Limb (tissue), 2 donors: ENCODE data around the gene DPYSL4.

Experiments
- DNase-seq, 2 donors: peaks; one replicate each; pipeline ENCODE4 v3.0.0-alpha.2; 2016; ENCODE audit errors: extremely low spot score in 2 of 2

The DPYSL4 gene

DNA sequence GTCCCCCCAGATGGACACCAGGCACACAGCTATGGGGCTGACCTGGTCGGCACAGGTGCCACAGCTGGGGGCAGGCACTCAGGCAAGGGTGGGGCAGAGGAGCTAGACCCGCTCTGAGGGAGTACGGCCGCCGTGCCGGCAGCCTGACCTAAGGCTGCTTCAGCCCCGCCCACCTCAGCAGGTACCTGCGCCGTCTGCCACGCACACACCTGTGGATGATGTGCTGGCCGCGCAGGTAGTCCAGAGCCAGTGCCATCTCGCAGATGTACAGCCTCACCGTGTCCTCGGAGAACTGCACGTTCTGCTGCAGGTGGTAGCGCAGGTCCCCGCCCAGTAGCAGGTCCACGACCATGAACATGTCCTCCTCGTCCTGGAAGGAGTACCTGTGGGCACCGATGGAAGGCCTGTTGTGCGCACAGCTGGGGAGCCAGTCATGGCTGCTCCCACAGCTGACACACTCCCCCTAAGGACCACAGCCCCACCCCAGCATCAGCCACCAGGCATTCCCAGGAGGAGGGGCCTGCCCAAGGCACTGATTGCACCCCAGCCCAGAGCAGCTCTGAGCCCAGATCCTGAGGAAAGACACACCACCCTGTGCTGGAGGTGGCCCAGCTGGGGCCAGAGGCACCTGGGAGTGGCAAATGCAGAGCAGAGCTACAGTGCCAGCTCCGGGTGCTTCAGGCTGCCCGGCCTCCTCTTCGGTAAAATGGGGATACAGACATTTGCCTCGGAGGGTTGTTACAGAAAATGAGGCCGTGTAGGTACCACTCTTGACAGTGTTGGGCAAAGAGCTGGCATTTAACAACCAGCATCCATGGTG lies 40.0 kb downstream of the DPYSL4 start:
- no peak for DNase-seq

DNA sequence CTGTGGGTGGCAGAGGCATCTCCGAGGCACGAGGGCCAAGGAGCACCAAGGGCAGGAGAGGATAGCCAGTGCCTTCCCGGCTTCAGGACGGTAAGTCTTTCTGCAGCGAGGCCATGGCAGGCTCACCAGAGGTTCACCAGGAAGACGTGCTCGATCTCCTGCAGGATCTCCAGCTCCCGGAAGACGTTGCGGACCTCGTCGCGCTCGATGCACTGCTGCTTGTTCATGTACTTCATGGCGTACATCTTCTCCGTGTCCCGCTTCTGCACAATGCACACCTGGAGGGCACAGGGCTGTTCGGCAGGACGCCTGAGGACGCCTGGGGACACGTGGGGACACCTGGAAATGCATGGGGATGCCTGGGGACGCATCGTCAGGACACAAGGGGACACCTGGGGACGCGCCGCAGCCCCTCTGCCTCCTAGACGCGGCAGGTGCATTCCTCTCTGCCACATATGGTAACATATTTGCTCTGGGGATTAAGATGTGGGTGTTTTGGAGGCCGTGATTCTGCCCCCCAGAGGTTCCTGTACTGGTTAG lies 41.2 kb downstream of the DPYSL4 start:
- no peak for DNase-seq

- no peak for DNase-seq
These were observed 41.9 kb downstream of the DPYSL4 start for GRCh38 chr10:132228616-132229015.

GRCh38 chr10:132229096-132229495 lies 42.3 kb downstream of the DPYSL4 start:
- no peak for DNase-seq

DNA sequence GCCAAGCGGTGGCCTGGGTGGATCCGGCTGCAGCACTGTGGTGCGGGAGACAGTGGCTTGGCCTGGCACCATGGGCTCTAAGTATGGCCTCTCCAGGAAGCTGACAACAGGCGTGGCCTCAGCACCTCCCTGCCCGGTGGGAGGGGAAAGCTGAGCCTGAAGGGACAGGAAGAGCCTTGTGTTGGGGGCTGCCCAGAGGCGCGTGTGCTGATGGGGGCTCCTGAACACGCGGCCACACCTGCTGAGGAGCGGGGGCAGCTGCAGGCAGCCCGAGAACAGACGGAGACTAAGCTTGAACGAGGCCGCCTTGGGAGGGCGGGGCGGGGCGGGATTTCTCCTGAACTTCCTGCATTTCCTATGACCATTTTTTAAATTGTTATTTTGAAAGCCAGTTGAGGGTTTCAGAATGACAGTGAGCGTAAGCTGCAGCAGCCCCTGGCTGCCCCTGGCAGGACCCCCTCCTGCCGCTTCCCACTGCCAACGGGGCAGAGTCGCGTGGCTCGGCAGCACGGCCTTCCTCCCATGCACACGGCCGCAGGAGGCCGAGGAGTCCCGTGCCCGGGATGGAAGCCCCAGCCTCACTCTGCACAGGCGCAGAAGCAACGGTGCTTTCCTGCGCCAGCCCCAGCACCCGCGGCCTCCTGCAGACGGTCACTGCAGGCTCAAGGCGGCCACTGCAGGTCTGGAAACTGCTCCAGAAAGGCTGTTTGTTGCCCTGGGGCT lies 43.2 kb downstream of the DPYSL4 start:
- no peak for DNase-seq

- no peak for DNase-seq
These were observed 43.9 kb downstream of the DPYSL4 start for GRCh38 chr10:132230557-132231210.

DNA sequence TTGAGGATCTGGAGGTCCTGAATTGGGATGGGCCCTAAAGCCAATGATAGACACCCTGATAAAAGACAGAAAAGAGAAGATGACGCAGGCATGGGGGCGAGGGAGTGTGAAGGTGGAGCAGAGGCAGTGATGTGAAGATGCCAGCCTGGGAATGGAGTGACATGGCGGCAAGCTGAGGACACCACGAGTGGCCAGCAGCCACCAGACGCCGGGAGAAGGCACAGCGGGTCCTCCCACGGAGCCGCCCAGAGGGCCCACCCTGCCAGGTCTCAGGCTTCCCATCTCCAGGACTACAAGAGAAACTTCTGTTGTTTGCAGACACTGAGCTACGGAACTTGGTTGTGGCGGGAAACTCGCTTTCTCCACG lies 44.9 kb downstream of the DPYSL4 start:
- DNase-seq, result no peak

GRCh38 chr10:132232023-132232951 lies 45.5 kb downstream of the DPYSL4 start:
- no peak for DNase-seq

- no peak for DNase-seq
These were observed 46.2 kb downstream of the DPYSL4 start for GRCh38 chr10:132232981-132233380.

DNA sequence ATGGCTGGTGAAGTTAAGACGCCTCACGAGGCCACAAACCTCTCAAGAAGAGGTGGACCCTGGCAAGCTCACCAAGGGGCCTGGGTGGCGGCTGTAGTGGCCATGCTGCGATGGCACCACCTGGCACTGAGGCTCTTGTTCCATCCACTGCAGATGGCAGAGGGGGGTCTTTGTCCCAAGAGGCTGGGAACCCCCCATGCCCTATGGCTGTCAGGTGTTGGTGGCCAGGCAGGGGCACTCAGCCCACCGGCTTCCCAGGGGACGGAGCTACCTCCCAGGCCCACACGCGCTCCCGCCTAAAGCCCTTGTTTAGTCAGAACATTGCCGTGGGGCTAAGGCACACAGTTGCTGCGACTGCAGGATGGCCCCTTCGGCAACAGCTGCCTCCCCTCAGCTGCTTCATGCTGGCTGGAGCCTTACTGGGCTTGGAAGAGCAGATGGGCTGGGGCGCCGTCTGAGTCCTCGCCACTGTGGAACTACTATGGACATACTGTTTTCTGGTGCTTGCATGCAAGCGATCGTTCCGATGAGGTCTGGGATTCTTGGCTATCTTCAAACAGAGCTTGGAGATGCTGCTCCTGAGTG lies 46.8 kb downstream of the DPYSL4 start:
- peak in 1 of 2 donors; percentile 31 for DNase-seq

- DNase-seq, result no peak
These were observed 48.1 kb downstream of the DPYSL4 start for GRCh38 chr10:132234860-132235259.

DNA sequence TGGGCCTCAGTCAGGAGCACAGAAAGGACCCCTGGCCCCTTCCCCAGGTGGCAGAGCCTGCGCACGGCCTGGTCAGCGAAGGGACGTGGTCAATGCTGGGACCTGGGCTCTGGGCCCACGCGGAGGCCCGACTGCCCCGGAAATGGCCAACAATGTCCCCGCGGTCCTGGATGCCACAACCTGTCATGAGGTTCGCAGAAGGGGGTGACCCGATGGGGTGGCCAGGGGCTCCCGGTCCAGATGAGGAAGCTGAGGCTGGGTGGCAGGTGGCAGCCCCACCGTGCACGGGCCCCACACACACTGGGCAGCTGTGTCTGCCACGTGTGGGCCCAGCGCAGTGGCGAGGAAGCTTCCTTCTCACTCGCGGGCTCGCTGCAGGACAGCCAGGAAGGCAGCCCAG lies 49.4 kb downstream of the DPYSL4 start:
- DNase-seq, result no peak

GRCh38 chr10:132236881-132237280 lies 50.1 kb downstream of the DPYSL4 start:
- no peak for DNase-seq

DNA sequence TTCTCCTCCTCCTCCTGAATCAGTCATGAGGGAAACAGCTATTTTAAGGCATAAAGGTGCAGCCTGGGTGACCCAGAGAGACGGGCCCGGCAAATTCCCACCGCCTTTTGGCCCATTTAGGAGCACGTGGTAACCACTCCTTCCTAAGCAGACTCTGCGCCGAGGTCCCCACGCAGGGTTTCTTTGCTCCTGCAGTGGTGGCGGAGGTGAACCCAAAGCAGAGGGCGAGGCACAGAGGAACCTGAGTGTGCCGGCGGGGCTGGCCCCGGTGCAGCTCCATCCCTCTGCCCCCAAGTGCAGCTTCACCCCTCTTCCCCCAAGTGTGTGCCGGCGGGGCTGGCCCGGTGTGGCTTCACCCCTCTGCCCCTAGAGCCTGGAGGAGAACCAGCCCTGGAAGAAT lies 50.6 kb downstream of the DPYSL4 start:
- no peak for DNase-seq

DNA sequence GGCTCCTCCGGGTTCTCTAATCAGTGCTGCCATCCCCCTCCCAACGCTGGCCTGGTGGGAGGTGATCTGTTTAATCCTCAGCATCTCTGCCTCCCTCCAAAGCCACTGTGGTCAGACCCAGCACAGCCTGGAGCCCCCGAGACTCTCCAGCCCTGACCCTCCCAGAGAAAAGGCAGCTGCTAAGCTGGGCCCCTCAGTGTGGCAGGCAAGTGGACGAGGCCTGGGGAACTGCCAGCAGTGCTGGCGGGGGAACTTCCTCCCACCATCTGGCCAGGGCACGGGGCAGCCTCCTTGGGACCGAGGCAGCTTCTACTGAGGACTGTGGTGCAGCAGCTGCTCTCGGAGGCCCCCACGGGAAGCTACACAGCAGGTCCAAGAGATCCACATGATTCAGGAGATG lies 51.1 kb downstream of the DPYSL4 start:
- peak in 1 of 2 donors; percentile 18 for DNase-seq

DNA sequence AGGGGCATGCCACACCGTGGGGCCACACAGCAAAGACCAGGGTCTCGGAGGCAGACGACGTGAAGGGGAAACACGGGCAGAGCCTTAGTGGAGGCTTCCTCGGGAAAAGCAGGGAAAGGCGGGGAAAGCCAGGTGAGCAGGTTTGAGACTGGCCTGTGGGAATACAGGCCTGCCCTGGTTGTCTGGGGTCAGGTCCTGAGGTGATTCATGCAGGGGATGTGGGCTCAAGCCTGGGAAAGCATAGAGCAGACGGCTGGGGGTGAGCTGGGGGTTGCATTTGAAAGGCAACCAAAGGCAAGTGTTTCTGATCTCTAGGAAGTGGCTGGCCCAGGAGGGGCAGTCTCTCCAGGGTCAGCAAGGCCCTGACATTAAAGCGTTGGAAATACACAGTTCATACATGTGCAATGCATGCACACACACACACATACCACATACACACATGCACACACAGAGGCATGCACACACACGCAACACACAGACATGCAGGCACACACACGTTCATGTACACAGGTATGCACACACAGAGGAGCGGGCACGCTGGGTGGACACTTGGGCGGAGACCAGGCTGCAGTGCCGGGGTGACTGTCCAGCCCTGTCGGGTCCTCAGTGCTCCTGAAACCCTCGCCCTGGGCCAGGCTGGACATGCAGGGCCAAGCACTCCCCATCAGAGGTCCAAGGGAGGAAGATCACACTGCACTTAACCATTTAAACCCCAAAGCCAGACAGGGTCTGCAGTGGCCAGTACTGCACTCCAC lies 51.8 kb downstream of the DPYSL4 start:
- DNase-seq, result no peak

DNA sequence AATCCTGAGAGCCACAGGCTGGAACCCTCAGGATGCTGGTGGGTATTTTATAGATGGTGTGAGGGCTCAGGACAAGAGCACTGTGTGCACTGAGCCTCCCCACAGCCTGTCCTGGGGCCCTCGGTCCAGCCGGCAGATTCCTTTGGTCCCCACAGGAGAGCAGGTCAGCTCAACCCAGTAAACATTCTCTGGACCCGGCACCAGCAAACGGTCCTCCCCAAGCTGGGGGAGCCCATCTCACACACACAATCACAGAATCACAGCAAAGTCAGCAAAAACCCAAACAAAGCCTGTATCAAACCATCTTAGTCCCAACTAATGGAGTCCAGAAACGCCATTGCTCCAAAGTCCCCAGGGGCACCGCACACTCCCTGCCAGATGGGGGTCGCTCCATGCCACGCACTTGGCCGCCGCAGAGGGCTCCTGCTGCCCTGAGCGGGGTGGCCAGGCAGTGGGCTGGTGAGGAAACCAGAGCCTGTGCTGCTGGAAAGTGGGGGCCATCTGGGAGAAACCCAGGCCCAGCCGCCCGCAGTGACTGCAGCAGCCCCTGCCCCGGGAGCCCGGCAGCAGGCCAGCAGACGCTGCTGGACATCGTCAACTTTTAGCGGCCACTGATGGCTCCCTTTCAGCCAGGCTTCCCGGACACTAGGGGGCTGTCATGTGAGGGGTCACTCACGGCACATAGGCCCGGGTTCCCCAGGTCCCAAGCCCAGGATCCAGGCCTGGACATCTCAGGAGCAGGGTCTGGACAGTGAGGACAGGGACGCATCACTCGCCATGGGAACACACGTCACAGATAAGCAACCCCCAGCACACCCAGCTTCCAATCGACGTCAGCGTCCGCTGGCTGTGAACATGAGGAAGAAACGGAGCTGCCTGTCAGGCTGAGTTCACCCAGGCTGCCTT lies 52.6 kb downstream of the DPYSL4 start:
- no peak for DNase-seq

- no peak for DNase-seq
These were observed 53.4 kb downstream of the DPYSL4 start for GRCh38 chr10:132240156-132240555.

DNA sequence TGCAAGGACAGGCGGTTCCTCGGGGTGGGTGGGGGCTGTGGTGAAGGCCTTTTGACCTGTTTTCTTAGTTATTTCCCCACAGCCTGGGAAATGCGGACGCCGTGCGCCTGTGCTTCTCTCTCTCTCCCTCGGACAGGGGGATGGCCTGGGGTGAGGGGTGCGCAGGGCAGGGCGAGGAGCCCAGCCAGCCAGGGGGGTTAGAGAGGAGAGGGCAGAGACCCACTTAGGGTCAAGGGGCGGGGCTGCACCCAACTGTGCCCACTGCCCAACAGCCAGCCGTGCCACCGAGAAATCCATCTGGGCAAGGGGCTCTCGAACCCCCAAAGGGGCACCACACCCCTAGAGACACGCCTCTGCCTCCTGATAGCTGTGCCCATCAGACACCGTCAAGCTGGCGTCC lies 53.8 kb downstream of the DPYSL4 start:
- no peak for DNase-seq
